ENCODE measurements around the gene AKNAD1. TPM values are rescaled to one million over a fixed set of nuclear protein-coding genes. Genes with fewer than 3 reads are reported as not detected.

AKNAD1 gene
- total and polyA plus RNA-seq, 2 of the 8 experiments (the other 6 are each of a cell fraction or from before 2014, with no cell fraction given) = not detected

DNA sequence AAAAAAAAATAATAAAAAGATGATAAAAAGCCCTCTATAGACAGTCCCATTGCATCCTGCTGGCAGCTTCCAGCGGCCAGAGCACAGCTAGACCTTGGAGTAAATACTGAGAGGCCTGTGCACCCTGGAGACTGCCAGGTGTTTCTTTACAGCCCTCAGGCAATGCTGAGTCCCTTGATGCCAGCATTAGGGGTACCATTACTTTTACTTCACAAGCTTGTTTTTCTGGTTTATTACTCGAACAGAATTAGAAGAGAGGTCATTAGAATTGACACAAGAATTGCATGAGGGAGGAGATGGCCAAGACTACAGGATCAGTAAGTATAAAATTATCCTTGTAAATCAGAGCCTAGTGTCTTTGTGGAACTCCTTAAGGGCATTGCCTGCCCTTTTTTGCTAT is 43.6 kb downstream of the AKNAD1 start (continued):
- no peak for TF ChIP-seq SAP30 (IDR thresholded peaks at IDR 0.05; ENCODE audit: insufficient read depth, insufficient replicate concordance, low read length)
